ENCODE data around the gene CEPT1.

The CEPT1 gene

DNA sequence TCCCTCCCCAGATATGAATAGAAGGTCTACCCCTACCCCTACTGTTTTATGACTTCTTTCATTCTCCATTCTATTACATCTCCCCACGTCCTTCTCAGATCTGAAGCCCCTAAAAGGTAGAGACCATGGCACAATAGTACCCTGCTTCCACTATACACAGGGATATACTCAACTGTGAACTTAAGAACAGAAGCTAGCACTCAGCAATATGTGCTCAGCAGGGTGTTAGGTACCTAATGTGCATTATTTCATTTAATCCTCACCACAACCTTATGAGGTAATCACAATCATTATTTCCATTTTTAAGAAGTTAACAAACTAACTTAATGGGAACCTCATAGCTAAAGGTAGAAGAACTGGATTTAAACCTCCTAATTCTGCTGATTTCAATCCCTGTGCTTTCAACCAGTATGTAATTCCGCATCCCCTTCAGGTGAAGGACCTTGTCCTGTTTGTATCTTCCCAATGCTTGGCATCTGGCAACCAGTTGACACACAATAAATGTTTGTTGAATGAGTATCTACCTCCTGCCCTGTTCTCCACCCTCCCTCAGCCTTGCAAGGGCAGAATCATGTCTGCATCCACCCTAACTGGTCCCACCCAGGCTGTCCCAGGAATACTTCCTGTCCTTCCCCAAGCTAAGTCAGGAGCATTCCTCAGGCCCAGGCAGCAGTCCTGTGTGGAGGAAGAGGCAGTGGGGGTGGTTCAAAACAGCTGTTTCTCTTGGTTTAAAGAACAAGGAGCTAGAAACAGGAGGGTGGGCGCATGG lies 53.9 kb downstream of the CEPT1 start:
- DNase-seq: no peak

DNA sequence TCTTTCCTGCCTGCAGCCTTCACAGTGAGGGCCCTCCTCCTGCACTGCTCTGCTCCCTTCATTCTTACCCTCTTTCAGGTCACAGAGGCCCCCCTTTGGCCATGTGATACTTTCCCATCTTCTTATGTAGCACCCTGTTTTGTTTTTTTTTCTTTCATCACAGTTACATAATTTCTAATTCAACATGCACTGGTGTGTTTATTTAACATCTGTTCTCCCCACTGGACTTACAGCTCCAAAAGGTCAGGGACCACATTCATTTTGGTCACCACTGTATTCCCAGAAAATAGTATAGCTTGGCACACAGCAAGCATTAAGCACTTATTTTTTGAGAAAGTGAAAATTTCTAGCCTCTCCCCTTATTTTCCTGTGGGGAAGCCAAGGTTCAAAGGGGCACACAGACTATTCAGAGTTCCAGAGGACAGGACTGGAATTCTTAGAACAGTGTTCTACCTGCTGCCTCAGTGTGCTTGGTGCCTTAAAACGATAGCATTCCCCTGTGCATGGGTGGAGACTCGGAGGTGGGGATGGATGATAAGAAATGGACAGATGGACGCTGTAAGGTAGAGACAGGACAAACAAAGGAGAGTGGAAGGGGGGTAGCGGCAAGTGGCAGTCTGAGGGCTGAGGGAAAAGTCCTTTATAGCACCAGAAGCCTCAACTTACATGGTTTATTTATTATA lies 55.1 kb downstream of the CEPT1 start:
- no peak for DNase-seq

DNA sequence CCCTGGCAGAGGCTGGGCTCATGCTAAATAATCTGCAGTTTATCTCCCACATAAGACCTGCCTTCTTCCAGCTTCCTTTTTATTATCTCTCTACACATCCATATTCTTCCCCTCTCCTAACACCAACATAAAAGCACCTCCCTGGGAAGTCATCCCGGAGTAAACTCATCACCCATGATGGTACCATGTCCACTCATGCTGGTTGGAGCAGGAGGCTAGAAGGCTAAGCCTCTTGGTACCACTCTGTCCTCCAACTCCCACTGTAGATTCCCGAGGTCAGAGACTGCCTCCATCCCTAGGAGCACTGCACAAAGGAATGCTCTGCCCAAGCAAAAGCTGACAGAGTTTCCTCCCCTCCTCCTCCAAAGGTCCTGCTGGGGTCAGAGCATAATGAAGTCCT lies 56.2 kb downstream of the CEPT1 start:
- DNase-seq: no peak

DNA sequence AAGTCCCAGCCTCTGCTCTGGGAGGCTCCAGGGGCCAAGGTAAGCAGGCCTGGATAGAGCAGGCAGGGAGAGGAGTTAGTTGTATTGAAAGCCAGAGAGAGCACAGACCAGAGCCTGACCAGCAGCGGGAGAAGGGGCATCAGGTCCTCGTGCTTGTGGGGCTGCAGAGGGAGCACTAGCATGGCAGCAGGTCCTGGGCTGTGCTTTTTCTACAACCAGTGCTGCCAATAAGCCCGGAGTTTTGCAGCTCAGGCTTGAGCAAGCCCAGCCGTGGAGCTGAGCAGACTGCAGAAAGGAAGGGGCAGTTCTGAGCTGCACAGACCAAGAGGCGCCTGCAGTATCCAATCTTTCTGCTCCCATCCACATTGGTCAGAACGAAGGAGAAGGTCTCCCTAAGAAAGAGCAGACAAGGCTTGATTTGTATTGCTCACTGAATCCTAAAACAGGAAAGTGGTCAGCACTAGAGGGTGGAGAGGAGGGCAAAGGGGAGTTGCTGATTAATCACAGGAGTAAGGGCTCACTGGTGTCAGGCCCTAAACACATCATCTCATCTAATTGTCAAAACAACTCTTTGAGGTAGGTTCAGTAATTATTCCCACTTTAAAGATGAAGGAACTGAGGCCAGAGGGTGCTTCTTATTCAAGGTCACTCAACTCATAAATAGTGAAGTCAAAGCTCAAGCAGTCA lies 57.7 kb downstream of the CEPT1 start:
- peak; percentile 70 to 73 for DNase-seq

DNA sequence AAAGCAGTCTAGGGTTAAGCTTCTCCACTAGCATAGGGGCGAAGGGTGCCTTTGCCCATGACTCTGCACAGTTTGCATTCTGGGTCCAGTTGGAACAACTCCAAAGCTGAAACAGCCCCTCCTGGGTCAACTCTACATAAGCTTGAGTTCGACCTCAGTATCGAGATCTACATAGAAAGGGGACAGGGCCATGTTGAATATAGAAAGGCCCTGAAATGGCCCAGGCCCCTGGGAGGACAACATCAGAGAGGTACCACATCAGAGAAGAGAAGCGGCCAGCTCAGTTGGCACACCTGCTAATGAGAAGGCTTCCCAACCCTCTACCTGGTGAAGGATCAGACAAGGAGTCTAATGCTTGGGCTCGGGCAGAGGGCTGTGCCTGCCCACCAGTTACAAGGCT lies 58.8 kb downstream of the CEPT1 start:
- no peak for DNase-seq

DNA sequence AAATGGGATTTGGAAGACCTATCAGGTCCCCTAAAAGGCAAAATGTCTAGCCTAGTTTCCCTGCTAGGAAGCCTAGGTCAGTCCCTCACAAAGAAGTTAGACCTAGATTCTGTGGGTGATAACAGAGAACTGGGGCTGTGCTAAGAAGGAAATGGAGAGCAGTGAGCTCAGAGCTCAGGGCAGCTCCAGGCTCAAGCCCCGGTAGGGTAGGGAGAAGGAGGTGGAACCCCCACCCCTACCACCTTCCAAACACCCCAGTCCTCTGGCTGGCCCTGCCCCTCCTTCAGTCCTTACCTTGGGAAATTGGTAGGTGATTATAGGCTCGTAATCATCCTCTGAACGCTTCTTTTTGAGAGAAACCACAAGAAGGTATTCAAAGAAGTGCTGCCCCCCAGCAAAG lies 59.3 kb downstream of the CEPT1 start:
- DNase-seq: no peak

DNA sequence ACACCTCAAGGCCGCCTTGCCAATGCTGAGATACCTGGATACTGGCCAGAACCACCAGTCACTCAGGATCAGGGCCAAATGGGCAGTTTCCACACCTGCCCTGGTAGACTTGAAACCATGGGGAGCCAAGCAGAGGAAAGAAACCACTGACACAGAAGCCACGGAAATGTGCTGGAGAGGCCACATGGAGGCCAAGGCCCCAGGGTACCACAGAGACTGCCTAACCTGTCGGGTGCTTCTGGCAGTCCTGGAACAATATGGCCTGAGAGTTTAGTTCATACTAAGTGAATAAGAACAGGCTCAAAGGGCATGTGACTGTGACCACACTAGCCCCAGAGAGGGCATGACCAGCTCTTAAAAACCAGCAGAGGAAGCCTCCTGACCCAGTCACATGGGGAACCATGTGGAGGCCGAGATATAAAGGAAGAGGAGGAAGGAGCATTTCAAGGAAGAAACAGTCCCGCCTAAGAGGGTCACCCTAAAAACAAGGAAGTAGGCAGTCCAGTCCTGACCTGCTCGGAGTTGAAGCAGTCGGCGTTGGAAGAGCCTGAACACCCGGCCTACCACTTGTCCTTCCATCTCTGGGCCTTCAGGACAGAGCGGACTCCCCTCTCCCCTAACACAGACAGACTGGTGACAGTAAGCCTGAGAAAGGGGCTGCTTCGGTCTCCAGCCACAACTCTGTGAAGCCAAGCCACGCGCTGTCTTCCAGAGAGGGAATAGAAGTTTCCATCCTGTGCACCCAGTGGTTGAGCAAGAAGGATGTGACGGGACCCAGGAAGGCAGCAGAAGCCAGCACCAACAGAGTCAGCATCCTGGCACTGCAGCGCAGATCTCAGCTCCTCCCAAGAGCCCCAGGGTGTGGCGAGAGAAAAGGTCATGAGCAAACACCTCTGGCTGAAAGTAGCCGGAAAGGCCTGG lies 60.1 kb downstream of the CEPT1 start, which contains the start of gene DENND2D:
Gene DENND2D (minus strand): TSS at position 766 of the 921 bp plus-strand sequence. CDS start 187 bp downstream, at position 579.
- DNase-seq: peak; percentile 54 to 72

DNA sequence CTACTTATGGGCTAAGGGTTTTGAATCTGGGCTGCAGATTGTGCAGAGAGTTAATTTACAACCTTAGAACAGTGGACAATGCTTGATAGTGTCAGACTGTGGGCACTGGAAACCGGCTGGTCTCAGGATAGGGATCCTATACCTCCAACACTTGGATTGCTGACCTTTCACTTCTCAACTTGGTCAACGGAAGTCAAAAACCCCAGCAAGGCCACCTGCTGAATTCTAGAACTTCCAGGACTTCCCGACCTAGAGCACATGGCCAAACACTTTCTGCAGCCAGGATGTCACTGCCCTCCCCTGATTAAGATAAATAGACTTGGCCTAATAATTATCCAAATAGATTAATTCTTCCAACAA lies 60.8 kb downstream of the CEPT1 start:
- no peak for DNase-seq

DNA sequence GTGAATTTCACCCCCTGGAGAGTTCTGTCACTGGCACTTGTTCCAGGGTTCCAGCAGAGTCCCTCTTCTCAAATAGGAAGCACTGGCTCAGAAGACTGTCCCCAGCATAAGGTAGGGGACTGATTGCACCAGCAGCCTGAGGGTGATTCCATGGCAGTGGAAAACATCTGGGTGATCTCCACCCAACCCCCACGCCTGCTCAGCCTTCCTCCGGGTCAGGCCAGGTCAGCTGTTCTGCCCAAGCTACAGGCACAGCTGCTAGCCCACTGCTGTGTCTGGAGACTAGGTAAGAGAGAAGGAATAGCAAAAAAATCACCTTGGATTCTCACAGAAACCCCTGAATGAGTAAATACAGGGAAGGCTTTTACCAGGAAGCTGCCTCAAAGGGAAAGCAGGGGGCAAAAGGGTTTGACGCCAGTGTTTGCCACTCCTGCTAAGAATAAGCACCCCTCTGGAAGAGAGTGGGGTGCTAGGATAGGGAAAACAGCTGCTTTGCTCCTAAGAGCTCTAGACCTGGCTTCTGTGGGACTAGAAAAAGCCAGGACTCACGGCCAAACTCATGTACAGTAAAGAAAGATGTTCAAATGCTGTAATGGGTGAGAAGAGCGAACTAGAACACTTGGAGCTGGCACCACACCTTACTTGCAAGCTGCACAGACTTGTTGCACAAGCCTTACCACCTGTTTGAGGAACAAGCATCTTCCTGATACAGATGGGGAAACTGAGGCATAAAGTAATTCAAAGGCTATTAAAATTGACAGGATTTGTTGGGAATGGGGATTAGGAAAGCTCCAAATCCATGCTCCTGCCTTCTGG lies 61.5 kb downstream of the CEPT1 start:
- no peak for DNase-seq

DNA sequence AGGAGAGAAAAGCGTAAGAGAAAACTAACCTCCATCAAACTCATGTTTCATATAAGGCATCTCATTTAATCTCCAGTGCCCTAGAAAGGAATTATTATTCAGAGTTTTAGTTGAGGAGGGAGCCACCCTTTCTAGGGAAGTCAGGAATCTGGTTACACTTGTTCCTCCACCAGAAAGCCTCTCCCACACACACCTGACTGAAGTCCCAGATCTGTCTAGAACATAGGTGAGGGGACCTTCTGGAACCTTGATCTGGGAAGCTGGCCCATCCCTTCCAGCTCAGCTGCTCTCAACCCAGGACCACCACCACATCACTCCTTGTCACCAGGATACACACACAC lies 62.3 kb downstream of the CEPT1 start:
- no peak for DNase-seq

DNA sequence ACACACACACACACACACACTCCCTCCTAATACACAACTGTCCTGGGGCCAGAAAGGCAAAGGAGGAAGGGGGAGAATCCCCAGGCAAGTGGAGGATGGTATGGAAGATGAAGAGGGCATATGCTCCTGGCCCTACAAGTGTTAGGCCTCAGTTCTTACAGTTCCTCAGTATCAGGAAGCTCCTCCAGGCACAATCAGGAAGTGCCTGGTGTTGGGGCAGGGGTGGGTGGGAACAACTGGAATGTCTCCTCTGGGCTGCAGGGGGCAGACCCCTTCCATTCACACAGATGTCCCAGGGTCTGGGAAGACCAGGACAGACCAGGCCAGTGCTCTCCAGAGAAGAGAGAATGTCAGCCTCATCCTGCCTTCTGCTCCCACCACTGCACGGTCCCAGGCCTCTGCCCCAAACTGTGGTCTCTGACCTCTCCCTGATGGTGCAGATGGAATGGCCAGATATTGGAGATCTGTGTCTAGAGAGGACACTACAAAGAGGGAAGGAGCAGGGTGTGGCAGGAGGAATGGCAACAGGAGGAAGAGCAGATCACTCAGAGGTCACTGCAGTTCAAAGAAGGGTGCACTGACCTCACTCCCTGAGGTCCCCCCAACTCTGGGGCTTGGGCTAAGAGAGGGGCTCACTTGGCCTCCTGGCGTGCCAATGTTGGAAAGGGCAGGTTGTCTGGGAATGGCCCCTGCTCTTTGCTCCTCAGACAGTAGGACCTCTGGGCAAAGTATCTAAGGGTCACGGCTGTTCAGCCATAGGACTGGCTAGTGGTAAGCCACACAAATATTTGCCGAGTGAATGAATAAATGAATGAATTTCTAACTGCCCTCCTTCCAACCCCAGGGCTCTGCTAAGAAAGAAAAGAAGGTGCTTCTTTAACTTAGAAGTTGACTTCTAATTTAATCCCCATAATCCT lies 62.9 kb downstream of the CEPT1 start:
- no peak for DNase-seq

DNA sequence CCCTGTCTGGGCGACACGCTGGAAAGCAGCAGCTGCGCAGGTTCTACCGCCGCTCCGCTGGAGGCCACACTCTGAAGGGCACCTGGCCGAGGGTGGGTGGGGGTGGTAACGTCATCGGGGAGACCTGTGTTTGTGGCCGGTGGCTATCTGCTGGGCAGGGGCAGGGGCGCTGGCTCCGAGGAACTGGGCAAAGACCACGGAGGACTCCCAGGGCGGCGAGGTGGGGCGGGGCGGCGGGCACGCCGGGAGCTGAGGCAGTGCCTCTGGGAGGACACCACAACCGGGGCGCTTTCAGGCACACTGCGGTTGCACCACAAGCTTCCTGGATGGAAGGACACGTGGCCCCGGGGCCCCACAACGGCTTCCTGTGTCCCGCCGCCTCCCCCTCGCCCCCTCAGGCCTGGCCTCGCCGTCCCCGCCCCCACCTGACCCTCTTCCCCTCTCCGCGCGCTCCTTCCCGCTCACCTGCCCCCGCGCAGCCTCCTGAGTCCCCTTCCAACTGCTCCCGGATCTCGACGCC lies 63.7 kb downstream of the CEPT1 start:
- DNase-seq: peak; percentile 87 to 88

DNA sequence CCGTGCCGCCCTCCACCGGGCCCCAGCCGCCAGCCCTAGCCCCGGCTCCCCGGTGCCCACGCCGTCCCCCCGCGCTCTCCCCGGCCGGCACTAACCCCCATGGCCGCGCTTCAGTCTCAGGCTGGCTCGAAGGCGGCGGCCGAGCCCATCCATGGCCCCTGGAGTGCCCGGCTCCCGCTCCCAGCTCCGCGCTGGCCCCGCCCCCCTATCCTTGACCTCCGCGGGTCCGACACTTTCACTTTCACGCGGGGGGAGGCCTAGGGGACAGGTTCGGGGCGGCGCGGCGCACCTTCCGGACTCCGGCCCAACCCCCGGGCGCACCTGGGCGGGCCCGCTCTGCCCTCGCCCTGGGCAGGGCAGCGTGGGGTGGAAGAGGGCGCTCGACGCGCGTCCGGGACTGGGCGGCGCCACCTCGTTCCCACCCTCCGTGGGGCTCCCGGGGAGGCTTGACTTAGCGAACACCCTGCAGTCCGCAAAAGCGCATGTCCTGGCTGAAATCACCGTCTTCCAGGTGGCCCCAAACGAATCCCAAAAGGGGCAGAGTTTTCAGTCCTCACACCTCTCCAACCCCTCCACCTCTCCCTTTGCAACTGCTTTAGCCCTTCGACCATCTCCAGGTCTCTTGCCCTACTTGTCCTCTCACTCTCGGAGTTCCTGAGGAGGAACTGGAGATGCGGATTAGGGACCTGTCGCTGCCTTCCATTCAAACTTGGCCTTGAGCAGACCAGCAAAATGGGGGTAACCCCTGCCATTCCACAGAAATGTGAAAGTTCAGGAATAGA lies 64.4 kb downstream of the CEPT1 start:
- peak; percentile 79 to 84 for DNase-seq

DNA sequence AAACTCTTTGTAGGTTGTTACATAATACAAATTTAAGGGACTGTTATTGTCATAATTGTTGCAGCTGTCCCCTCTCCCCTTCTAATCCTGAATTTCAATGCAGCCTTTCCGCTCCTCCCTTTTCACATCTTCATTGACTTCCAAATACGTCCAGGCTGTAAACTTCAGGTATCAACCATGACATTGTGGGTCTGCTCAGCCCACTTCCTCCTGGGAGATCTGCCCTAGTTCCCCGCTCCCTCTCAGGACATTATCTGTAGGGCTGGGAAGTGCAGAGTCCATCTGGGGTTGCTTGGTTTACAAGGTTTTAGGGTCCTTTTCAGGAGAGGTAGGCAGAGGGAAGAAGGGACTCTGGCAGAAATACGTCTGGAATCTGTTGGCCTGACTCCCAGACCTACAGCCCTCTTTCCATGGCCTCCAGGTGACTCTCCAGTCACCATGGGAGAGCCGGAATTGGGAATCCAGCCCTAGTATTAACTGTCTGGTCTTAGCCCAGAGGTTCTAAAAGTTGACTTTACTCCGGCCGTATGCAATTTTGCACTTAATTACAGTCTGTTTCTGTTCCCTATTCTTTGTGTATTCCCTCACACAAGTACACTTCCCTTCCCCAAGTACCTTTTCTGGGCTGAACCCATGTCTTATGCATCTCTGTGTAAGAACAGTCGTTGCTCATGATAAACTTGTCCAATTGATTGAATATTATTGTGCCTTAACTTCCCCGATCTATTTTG lies 65.1 kb downstream of the CEPT1 start:
- DNase-seq: no peak

DNA sequence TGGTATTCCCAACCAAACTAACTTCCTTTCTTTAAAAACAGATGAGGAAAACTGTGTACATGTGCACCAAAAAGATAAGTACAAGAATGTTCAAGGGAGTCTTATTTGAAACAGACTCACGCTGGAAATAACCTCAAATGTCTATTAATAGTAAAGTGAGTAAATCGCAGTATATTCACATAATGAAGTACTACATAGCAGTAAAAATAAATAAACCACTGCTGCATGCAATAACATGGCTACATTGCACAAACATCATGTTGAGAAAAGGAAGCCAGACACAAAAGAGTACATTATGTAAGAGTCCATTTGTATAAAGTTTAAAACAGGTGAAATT lies 65.7 kb downstream of the CEPT1 start:
- no peak for DNase-seq

DNA sequence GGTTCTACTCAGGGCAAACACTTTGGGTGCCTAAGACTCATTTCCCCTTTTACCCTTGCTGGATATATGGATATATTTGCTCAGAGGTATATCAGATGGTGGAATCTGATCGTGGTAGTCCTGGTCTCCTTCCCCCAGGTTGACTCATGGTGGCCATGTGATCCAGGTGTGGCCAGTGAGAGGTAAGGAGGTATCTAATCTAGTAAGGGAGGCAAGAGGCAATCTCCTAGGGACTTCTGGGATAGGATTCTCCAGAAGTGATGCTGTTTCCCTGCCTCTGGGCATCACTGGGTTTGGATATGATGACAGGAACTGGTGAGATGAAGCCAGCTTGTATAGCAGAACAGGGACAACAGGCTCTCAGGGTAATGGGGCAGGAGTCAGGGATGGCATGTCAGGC lies 68.9 kb downstream of the CEPT1 start:
- no peak for DNase-seq

DNA sequence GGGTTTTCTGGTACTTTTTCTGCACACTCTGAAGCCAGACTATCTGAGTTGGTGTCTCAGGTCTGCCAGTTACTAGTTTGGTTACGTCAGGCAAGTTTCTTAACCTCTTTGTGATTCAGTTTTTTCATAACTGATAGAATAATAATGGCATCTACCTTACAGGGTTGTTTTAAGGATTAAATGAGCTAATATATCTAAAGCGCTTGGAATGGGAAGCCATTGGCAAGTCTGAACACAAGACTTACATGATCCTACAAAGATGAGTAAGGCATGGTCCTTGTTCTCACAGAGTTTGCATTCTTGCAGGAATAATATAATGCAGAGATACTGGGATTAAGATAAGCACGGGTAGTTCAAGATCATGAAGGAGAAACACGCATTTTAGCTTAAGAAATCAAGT lies 69.6 kb downstream of the CEPT1 start:
- no peak for DNase-seq

DNA sequence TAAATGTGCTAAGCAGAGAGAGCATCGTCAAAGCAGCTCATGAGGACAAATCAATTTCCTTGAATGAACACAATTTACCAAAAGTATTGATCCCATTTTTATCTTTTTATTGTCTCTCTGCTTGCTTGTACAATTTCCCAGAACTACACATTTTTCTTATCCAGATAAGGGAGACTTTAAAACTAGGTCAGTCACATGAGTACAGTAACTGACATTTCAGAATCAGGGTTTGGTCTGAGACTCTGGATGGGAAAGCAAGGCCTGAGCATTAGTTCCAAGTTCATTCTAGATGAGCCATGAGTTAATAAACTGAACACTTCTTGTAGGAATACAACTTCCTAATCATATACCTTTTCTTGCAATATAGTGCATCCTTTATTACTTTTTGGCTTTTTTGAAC lies 71.9 kb downstream of the CEPT1 start:
- DNase-seq: no peak

DNA sequence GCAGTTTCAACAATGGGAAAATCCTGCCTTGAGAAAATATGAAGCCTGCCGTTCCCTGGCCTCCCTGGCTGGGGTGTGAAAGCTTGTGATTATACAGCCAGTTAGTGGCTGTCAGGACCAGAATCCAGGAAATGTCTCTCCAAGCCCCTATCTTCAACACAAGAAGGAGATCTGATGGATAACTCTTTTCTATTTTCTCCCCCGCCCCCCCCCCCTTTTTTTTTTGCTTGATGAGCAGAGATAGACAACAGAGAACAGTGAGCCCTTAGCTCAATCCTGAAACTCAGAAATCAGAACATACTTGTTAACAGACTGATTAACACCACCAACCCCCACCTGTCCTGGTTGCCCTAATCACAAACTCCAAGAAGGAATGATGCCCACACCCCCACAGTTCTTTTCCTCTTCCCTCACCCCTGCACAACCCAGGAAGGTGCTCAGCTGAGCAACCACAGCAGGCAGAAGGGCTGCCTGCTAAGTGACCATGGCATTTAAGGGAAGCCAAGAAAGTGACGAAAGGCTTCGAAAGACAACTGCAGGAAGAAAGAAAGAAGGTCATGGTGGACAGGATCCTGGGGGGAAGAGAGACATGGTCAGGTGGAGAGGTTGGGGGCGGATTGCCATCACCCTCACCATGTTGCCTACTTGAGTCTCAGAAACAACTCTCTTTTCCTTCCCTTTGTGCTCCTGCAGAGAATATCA lies 72.8 kb downstream of the CEPT1 start:
- no peak for DNase-seq

Measured in CD4-positive, alpha-beta T cell treated with Interleukin-4 for 1 hour (primary cell).